GM23248 (cell line): ENCODE results near the gene PRKCE. TPM values are rescaled to one million over a fixed set of nuclear protein-coding genes. Genes with fewer than 3 reads are reported as not detected.

Experiments used
- DNase-seq: peaks from one replicate; pipeline ENCODE4 v3.0.0-alpha.2; 2015
- H2AFZ ChIP-seq: fragments of 200-600 bp; sonication (generic); 2 replicates; pipeline ENCODE4 v1.6.1; 2016; ENCODE audit warnings: antibody characterized with exemption
- H3F3A ChIP-seq: fragments of 200-600 bp; sonication (generic); 2 replicates; pipeline ENCODE4 v1.6.1; 2016; ENCODE audit warnings: mild to moderate bottlenecking, antibody characterized with exemption, mixed run types; ENCODE audit not compliant: insufficient read depth
- H3K27ac ChIP-seq: fragments of 200-600 bp; sonication (generic); 2 replicates; pipeline ENCODE4 v1.5.1; 2016; ENCODE audit warnings: mild to moderate bottlenecking
- H3K27me3 ChIP-seq: fragments of 200-600 bp; sonication (generic); replicated peaks from 2 replicates; pipeline ENCODE4 v1.6.1; 2016; ENCODE audit warnings: mild to moderate bottlenecking; ENCODE audit not compliant: insufficient read depth
- H3K36me3 ChIP-seq: fragments of 200-600 bp; sonication (generic); 2 replicates; pipeline ENCODE4 v1.6.1; 2016; ENCODE audit warnings: low read depth, mild to moderate bottlenecking
- H3K4me1 ChIP-seq: fragments of 200-600 bp; sonication (generic); 2 replicates; pipeline ENCODE4 v1.6.1; 2016; ENCODE audit warnings: mild to moderate bottlenecking; ENCODE audit not compliant: insufficient read depth
- H3K4me2 ChIP-seq: fragments of 200-600 bp; sonication (generic); one replicate; pipeline ENCODE4 v1.6.1; 2016; ENCODE audit warnings: mild to moderate bottlenecking; ENCODE audit not compliant: unreplicated experiment
- H3K4me3 ChIP-seq: fragments of 200-600 bp; sonication (generic); 2 replicates; pipeline ENCODE4 v1.5.1; 2016; ENCODE audit warnings: mild to moderate bottlenecking
- H3K79me2 ChIP-seq: fragments of 200-600 bp; sonication (generic); 2 replicates; pipeline ENCODE4 v1.6.1; 2016; ENCODE audit warnings: mild to moderate bottlenecking; ENCODE audit not compliant: insufficient read depth
- H3K9ac ChIP-seq: fragments of 200-600 bp; sonication (generic); 2 replicates; pipeline ENCODE4 v1.6.1; 2016; ENCODE audit warnings: mild to moderate bottlenecking
- H3K9me2 ChIP-seq: fragments of 200-600 bp; sonication (generic); 2 replicates; pipeline ENCODE4 v1.6.1; 2016; ENCODE audit warnings: mixed run types, mild to moderate bottlenecking, moderate library complexity; ENCODE audit not compliant: insufficient read depth
- H3K9me3 ChIP-seq: fragments of 200-600 bp; sonication (generic); one replicate; pipeline ENCODE4 v1.6.1; 2017; ENCODE audit warnings: low read depth
- H4K20me1 ChIP-seq: fragments of 200-600 bp; sonication (generic); 2 replicates; pipeline ENCODE4 v1.6.0; 2016; ENCODE audit not compliant: insufficient read depth
- EZH2 ChIP-seq: fragments of 200-600 bp; sonication (generic); IDR thresholded peaks from 2 replicates; pipeline ENCODE4 v1.6.1; 2018; ENCODE audit warnings: antibody characterized with exemption, mild to moderate bottlenecking; ENCODE audit not compliant: insufficient read depth, poor library complexity, severe bottlenecking
- EZH2phosphoT487 ChIP-seq: fragments of 200-600 bp; sonication (generic); IDR thresholded peaks from 2 replicates; pipeline ENCODE4 v1.6.1; 2018; ENCODE audit warnings: antibody characterized with exemption, moderate library complexity, mild to moderate bottlenecking, low read depth; ENCODE audit not compliant: insufficient read depth
- WGBS, 2 experiments: methylation state at CpG; one replicate each; pipeline ENCODE4 v1.1.6; 2015 to 2017; ENCODE audit warnings: low lambda C conversion rate in 2 of 2, low coverage in 1 of 2; ENCODE audit errors: missing lambda C conversion rate in 2 of 2; 5-methylcytosine and 5-hydroxymethylcytosine counted together
- in situ Hi-C: fragments of 300-500 bp; cut with MboI; formaldehyde crosslinking; loops from 2 replicates; pipeline ENCODE4 v1.15.0; 2020
- polyA plus RNA-seq: library from polyadenylated mRNA; unstranded; fragments of >200 nt; fragmentation: Nextera tagmentation; extraction: Ambion mirVana; gene quantifications from 2 replicates; pipeline ENCODE4 v1.2.1, GENCODE V29; 2016
- total RNA-seq: library from RNA; depleted of rRNA; stranded (reverse); fragments of >200 nt; shearing (Covaris generic); gene quantifications from 2 replicates; pipeline ENCODE4 v1.2.3, GENCODE V29; 2014

The PRKCE gene
- total and polyA plus RNA-seq, 2 experiments from 2014 or later = 5.9 to 7.0 TPM

GRCh38 chr2:45826884-45827635 lies 175.6 kb downstream of the PRKCE start:
- Histone ChIP-seq H3K27me3 (no peaks in the 10 kb centered on the region), H3K27ac (peak overlapping the region; percentile 61), H3K9me2 (no peaks in the 10 kb centered on the region), H3K36me3 (no peaks in the 10 kb centered on the region), H2AFZ (peak overlapping the region; percentile 61), H3K4me1 (peaks cover 9% of the 10 kb centered on the region), H3K79me2 (peaks cover 54% of the 10 kb centered on the region), H4K20me1 (no peaks in the 10 kb centered on the region), H3K4me2 (peak overlapping the region; percentile 50), H3K9me3 (no peaks in the 10 kb centered on the region), H3K9ac (peak overlapping the region; percentile 55; the same call in 1 of the 2 replicates), H3K4me3 (0 out of 2 replicates have a peak overlapping the region, but pooled peaks have one; percentile 9), H3F3A (peaks cover 10% of the 10 kb centered on the region; the same call in 1 of the 2 replicates)
- TF ChIP-seq EZH2phosphoT487 (no peak), EZH2 (no peak)
- DNase-seq = peak; percentile 95
- in situ Hi-C loops = no loop called here
- 18 to 20% methylated on average over 10 of the region's 10 CpGs for WGBS, 2 experiments

- Histone ChIP-seq H3K9ac (no peak overlapping the region), H3K79me2 (peaks cover 64% of the 10 kb centered on the region), H2AFZ (no peak overlapping the region), H3K36me3 (no peaks in the 10 kb centered on the region), H3K9me3 (no peaks in the 10 kb centered on the region), H3K9me2 (no peaks in the 10 kb centered on the region), H3K4me2 (no peak overlapping the region), H3K4me3 (no peak overlapping the region), H4K20me1 (no peaks in the 10 kb centered on the region), H3K4me1 (peaks cover 9% of the 10 kb centered on the region), H3K27me3 (no peaks in the 10 kb centered on the region), H3K27ac (no peak overlapping the region), H3F3A (peaks cover 10% of the 10 kb centered on the region; the same call in 1 of the 2 replicates)
- in situ Hi-C loops = no loop called here
- TF ChIP-seq EZH2phosphoT487 = no peak
- TF ChIP-seq EZH2 = no peak
- no peak for DNase-seq
These were observed 178.8 kb downstream of the PRKCE start for GRCh38 chr2:45830322-45830721.

- Histone ChIP-seq H3K9me3 (no peaks in the 10 kb centered on the region), H3K4me2 (no peak overlapping the region), H4K20me1 (no peaks in the 10 kb centered on the region), H3K9me2 (no peaks in the 10 kb centered on the region), H2AFZ (no peak overlapping the region), H3K4me1 (no peaks in the 10 kb centered on the region), H3K79me2 (peaks cover 79% of the 10 kb centered on the region), H3K9ac (no peak overlapping the region), H3K4me3 (no peak overlapping the region), H3K27me3 (no peaks in the 10 kb centered on the region), H3K36me3 (no peaks in the 10 kb centered on the region), H3F3A (no peaks in the 10 kb centered on the region), H3K27ac (no peak overlapping the region)
- 95 to 100% methylated on average over 3 of the region's 3 CpGs for WGBS, 2 experiments
- TF ChIP-seq EZH2phosphoT487 (no peak), EZH2 (no peak)
- in situ Hi-C loops = no loop called here
- DNase-seq = no peak
These were observed 182.0 kb downstream of the PRKCE start for GRCh38 chr2:45833301-45833967.

GRCh38 chr2:45833968-45834344 lies 182.5 kb downstream of the PRKCE start:
- Histone ChIP-seq H3F3A (no peaks in the 10 kb centered on the region), H3K9me2 (no peaks in the 10 kb centered on the region), H3K4me1 (no peaks in the 10 kb centered on the region), H3K4me3 (no peak overlapping the region), H3K79me2 (peaks cover 79% of the 10 kb centered on the region), H3K27me3 (no peaks in the 10 kb centered on the region), H3K27ac (no peak overlapping the region), H3K4me2 (no peak overlapping the region), H3K9me3 (no peaks in the 10 kb centered on the region), H4K20me1 (no peaks in the 10 kb centered on the region), H3K36me3 (no peaks in the 10 kb centered on the region), H2AFZ (no peak overlapping the region), H3K9ac (no peak overlapping the region)
- TF ChIP-seq EZH2 (no peak), EZH2phosphoT487 (no peak)
- DNase-seq = no peak
- 93 to 94% methylated on average over 3 of the region's 3 CpGs for WGBS, 2 experiments
- in situ Hi-C loops = no loop called here
